Gastrocnemius medialis (tissue), 4 donors: ENCODE data around the gene FEM1A. TPM values are rescaled to one million over a fixed set of nuclear protein-coding genes. Genes with fewer than 3 reads are reported as not detected.
"Not testable (repeated sequence)": the region's sequence is repeated elsewhere in the genome, so short reads cannot be mapped to it uniquely, and the experiment has no call there.

Experiments used
- ATAC-seq, 2 donors: fragments of 150-250 bp; one replicate each; pipeline ENCODE4 v1.9.1; 2016
- DNase-seq, 2 donors: peaks; one replicate each; pipeline ENCODE4 v3.0.0-alpha.2; 2019
- H3K27ac ChIP-seq, 4 donors: fragments of 200-600 bp; sonication (generic); 1 replicate in 1 of 4; 2 replicates in 3 of 4; pipeline ENCODE4 v1.5.1; 2016 to 2018; ENCODE audit warnings: mild to moderate bottlenecking in 2 of 4, moderate library complexity in 1 of 4
- H3K27me3 ChIP-seq, 3 donors: fragments of 200-600 bp; sonication (generic) in 2 of 3; 1 replicate in 1 of 3; 2 replicates in 2 of 3; pipeline versions ENCODE4 v1.5.1 to v1.6.0; 2016 to 2019; ENCODE audit warnings: mild to moderate bottlenecking in 1 of 3, moderate library complexity in 1 of 3
- H3K36me3 ChIP-seq, 2 donors: fragments of 200-600 bp; sonication (generic) in 1 of 2; one replicate each; pipeline ENCODE4 v1.5.1; 2017 to 2018
- H3K4me1 ChIP-seq, 2 donors: fragments of 200-600 bp; sonication (generic) in 1 of 2; one replicate each; pipeline ENCODE4 v1.5.1; 2016 to 2017; ENCODE audit warnings: mild to moderate bottlenecking in 2 of 2
- H3K4me3 ChIP-seq, 4 donors: fragments of 200-600 bp; sonication (generic) in 3 of 4; 1 replicate in 1 of 4; 2 replicates in 3 of 4; pipeline ENCODE4 v1.5.1; 2016 to 2019; ENCODE audit warnings: mild to moderate bottlenecking in 2 of 4
- H3K9me3 ChIP-seq, 3 donors: fragments of 200-600 bp; sonication (generic) in 2 of 3; 1 replicate in 1 of 3; 2 replicates in 2 of 3; pipeline ENCODE4 v1.5.1; 2016 to 2019
- POLR2A ChIP-seq, 2 donors: fragments of 450-650 bp; IDR thresholded peaks; one replicate each; pipeline ENCODE4 v1.6.1; 2017; ENCODE audit warnings: antibody characterized with exemption in 2 of 2, mild to moderate bottlenecking in 2 of 2, moderate library complexity in 2 of 2
- in situ Hi-C, 4 donors: fragments of 200-750 bp; cut with MboI; loops; one replicate each; pipeline versions ENCODE4 v1.15.0 to v1.8.0; 2017; ENCODE audit warnings: low sequenced_read_pairs in 4 of 4
- intact Hi-C: fragments of 100-400 bp; cut with DNase I; formaldehyde crosslinking; loops from one replicate; pipeline ENCODE4 v1.15.1; 2023; ENCODE audit warnings: low total_unique reads
- total RNA-seq, 4 donors: library from RNA; depleted of rRNA; stranded (reverse); fragments of >200 nt; gene quantifications; one replicate each; pipeline versions ENCODE4 v1.1.0 to v1.2.3, GENCODE V29; 2016
- TF ChIP-seq, protein P1 (sequence below), 5 experiments: fragments of 450-650 bp in 3 of 5; fragments of 200-600 bp in 2 of 5; sonication (generic) in 2 of 5; IDR thresholded peaks in 4 of 5; conservative IDR thresholded peaks in 1 of 5; 1 replicate in 4 of 5; 2 replicates in 1 of 5; pipeline ENCODE4 v1.5.1; 2016 to 2019; ENCODE audit warnings: antibody characterized with exemption in 5 of 5, mild to moderate bottlenecking in 3 of 5, moderate library complexity in 3 of 5

FEM1A gene
- total RNA-seq, 4 donors from 2014 or later, result 246 to 360 (median 300) TPM

DNA sequence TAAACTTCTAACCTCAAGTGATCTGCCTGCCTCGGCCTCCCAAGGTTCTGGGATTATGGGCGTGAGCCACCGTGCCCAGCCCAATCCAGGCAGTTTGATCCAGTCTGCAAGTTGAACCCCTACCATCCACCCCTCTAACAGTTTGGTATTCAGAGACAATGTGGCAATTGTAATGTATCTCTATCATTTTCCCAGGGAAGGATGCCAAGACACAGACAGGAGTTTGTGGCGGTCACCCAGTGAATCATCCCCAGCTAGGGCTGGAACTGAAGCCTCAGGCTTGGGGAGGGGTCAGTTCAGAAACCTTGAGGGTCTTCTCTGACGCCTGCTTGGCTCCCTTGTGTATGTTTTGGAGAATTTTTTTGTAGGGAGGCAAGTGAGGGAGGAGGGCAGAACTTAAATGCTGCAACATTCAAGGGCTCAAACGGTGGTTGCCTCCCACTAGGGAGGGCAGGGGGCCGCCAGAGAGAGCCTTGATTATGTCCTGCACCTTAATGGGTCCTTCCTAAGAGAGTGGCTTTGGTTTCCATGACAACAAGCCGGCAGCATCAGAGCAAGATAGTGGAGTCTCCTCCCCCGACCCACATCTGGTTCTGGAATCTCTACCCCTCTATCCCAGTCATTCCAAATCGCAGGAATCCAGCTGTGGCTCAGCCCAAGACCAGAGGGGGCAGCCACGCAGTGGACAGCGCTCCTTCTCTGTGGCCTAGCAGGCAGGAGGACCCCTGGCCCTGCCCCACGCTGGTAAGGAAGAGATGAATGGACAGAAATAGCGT lies 14.9 kb upstream of the FEM1A start:
- in situ Hi-C loops (no loop called here), intact Hi-C loops (loop anchor here (10.0 kb wide), 1 partner anchor 222 kb away; the partner anchor contains the start of gene SEMA6B)
- Histone ChIP-seq H3K27ac (no peak overlapping the region), H3K4me3 (no peak overlapping the region), H3K9me3 (no peaks in the 10 kb centered on the region), H3K4me1 (no peaks in the 10 kb centered on the region), H3K27me3 (no peaks in the 10 kb centered on the region), H3K36me3 (no peaks in the 10 kb centered on the region)
- ATAC-seq (no peak), DNase-seq (no peak)
- TF ChIP-seq, protein P1, sequence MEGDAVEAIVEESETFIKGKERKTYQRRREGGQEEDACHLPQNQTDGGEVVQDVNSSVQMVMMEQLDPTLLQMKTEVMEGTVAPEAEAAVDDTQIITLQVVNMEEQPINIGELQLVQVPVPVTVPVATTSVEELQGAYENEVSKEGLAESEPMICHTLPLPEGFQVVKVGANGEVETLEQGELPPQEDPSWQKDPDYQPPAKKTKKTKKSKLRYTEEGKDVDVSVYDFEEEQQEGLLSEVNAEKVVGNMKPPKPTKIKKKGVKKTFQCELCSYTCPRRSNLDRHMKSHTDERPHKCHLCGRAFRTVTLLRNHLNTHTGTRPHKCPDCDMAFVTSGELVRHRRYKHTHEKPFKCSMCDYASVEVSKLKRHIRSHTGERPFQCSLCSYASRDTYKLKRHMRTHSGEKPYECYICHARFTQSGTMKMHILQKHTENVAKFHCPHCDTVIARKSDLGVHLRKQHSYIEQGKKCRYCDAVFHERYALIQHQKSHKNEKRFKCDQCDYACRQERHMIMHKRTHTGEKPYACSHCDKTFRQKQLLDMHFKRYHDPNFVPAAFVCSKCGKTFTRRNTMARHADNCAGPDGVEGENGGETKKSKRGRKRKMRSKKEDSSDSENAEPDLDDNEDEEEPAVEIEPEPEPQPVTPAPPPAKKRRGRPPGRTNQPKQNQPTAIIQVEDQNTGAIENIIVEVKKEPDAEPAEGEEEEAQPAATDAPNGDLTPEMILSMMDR (IDR thresholded peaks at IDR 0.05 in 4 of 5, conservative IDR thresholded peaks at IDR 0.05 in 1 of 5), result no peak
- TF ChIP-seq POLR2A (IDR thresholded peaks at IDR 0.05), result no peak

DNA sequence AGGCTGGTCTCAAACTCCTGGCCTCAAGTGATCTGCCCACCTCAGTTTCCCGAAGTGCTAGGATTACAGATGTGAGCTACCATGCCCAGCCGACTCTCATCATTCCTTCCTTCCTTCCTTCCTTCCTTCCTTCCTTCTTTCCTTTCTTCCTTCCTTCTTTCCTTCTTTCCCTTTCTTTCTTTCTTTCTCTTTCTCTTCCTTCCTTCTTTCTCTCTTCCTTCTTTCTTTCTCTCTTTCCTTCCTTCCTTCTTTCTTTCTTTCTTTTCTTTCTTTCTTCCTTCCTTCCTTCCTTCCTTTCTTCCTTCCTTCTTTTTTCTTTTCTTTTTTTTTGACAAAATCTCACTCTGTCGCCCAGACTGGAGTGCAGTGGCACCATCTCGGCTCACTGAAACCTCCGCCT lies 13.4 kb upstream of the FEM1A start:
- ATAC-seq, H3K4me1 ChIP-seq, in situ Hi-C loops, H3K36me3 ChIP-seq, H3K27ac ChIP-seq, DNase-seq, H3K4me3 ChIP-seq, H3K9me3 ChIP-seq, H3K27me3 ChIP-seq: not testable (repeated sequence)
- intact Hi-C loops, result loop anchor here (10.0 kb wide), 1 partner anchor 223 kb away; the partner anchor contains the start of gene SEMA6B

DNA sequence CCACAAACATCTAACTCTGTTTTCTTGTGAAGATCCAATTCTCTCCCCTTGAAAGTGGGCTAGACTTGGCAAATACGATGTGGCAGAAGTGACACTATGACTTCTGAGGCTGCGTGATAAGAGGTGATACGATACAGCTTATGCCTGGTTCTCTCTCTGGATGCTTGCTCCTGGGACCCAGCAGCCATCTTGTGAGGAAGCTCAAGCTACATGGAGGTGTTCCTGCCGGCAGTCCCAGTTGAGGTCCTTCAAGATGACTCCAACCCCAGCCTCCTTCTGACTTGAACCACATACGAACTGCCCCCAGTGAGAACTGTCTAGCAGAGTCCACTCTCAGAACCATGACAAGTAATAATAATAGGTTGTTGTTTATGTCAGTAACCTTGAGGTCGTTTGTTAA lies 10.7 kb upstream of the FEM1A start:
- TF ChIP-seq, protein P1 (IDR thresholded peaks at IDR 0.05 in 4 of 5, conservative IDR thresholded peaks at IDR 0.05 in 1 of 5), result no peak
- no peak for TF ChIP-seq POLR2A (IDR thresholded peaks at IDR 0.05)
- Histone ChIP-seq H3K4me1 (peaks cover 6 to 7% of the 10 kb centered on the region in 2 donors), H3K4me3 (no peak overlapping the region), H3K36me3 (no peaks in the 10 kb centered on the region), H3K27ac (no peak overlapping the region), H3K27me3 (no peaks in the 10 kb centered on the region), H3K9me3 (no peaks in the 10 kb centered on the region)
- DNase-seq (no peak), ATAC-seq (no peak)
- in situ Hi-C loops (no loop called here), intact Hi-C loops (no loop called here)

- H3K36me3 ChIP-seq, result no peaks in the 10 kb centered on the region
- H3K27ac ChIP-seq, result no peak overlapping the region
- H3K4me1 ChIP-seq, result peaks cover 6 to 7% of the 10 kb centered on the region in 2 donors
- no peaks in the 10 kb centered on the region for H3K27me3 ChIP-seq
- H3K9me3 ChIP-seq, result no peaks in the 10 kb centered on the region
- no peak overlapping the region for H3K4me3 ChIP-seq
- DNase-seq (no peak), ATAC-seq (no peak)
- intact Hi-C loops (no loop called here), in situ Hi-C loops (no loop called here)
- TF ChIP-seq, protein P1 (IDR thresholded peaks at IDR 0.05 in 4 of 5, conservative IDR thresholded peaks at IDR 0.05 in 1 of 5), result no peak
- no peak for TF ChIP-seq POLR2A (IDR thresholded peaks at IDR 0.05)
These were observed 9.7 kb upstream of the FEM1A start for GRCh38 chr19:4781801-4782200.

- H3K9me3 ChIP-seq, ATAC-seq, DNase-seq, H3K36me3 ChIP-seq, H3K4me3 ChIP-seq, intact Hi-C loops, H3K27me3 ChIP-seq: not testable (repeated sequence)
- peak overlapping the region in 2 of 4 donors; percentile 13 to 25 for H3K27ac ChIP-seq
- in situ Hi-C loops, result loop anchor here in 1 of 4 donors (5.0 kb wide), 1 partner anchor 59 kb away; no protein-coding TSS in a partner anchor
- peaks cover 12 to 13% of the 10 kb centered on the region in 2 donors for H3K4me1 ChIP-seq
These were observed 5.0 kb upstream of the FEM1A start for GRCh38 chr19:4786412-4787016.

- DNase-seq, in situ Hi-C loops, ATAC-seq, H3K9me3 ChIP-seq, H3K27me3 ChIP-seq: not testable (repeated sequence)
- peak overlapping the region; percentile 68 to 100 (median 92) for H3K4me3 ChIP-seq
- intact Hi-C loops, result loop anchor here (10.0 kb wide), 1 partner anchor 257 kb away; the partner anchor contains the start of gene PLIN5
- H3K36me3 ChIP-seq, result peaks cover 0 to 19% of the 10 kb centered on the region in 2 donors
- peaks cover 44 to 52% of the 10 kb centered on the region in 2 donors for H3K4me1 ChIP-seq
- H3K27ac ChIP-seq, result peak overlapping the region; percentile 91 to 100 (median 94)
These were observed 708 bp downstream of the FEM1A start for GRCh38 chr19:4792019-4792865.

DNA sequence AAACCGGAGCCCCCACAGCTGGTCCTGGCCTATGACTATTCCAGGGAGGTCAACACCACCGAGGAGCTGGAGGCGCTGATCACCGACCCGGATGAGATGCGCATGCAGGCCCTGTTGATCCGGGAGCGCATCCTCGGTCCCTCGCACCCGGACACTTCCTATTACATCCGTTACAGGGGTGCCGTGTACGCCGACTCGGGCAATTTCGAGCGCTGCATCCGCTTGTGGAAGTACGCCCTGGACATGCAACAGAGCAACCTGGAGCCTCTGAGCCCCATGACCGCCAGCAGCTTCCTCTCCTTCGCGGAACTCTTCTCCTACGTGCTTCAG lies 1.3 kb downstream of the FEM1A start:
- intact Hi-C loops, result loop anchor here (10.0 kb wide), 1 partner anchor 258 kb away; the partner anchor contains the start of gene PLIN5
- DNase-seq, H3K9me3 ChIP-seq, H3K27me3 ChIP-seq, ATAC-seq, in situ Hi-C loops: not testable (repeated sequence)
- Histone ChIP-seq H3K27ac (peak overlapping the region; percentile 91 to 100 (median 94)), H3K4me1 (peaks cover 41 to 52% of the 10 kb centered on the region in 2 donors), H3K4me3 (peak overlapping the region; percentile 68 to 100 (median 92)), H3K36me3 (peaks cover 0 to 19% of the 10 kb centered on the region in 2 donors)

DNA sequence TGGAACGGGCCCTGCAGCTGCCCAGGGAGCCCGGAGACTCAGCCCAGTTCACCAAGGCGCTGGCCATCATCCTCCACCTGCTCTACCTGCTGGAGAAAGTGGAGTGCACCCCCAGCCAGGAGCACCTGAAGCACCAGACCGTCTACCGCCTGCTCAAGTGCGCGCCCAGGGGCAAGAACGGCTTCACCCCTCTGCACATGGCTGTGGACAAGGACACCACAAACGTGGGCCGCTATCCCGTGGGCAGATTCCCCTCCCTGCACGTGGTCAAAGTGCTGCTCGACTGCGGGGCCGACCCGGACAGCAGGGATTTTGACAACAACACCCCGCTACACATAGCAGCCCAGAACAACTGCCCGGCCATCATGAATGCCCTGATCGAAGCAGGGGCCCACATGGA lies 1.7 kb downstream of the FEM1A start:
- ATAC-seq, H3K27me3 ChIP-seq, in situ Hi-C loops, H3K9me3 ChIP-seq, DNase-seq: not testable (repeated sequence)
- intact Hi-C loops, result loop anchor here (10.0 kb wide), 1 partner anchor 258 kb away; the partner anchor contains the start of gene PLIN5
- Histone ChIP-seq H3K36me3 (peaks cover 0 to 19% of the 10 kb centered on the region in 2 donors), H3K4me3 (peak overlapping the region; percentile 68 to 100 (median 92)), H3K4me1 (peaks cover 40 to 52% of the 10 kb centered on the region in 2 donors), H3K27ac (peak overlapping the region; percentile 91 to 100 (median 94))
